ENCODE results near the gene WIF1. TPM values are rescaled to one million over a fixed set of nuclear protein-coding genes. Genes with fewer than 3 reads are reported as not detected.

Gene WIF1
- not detected in 2 replicates for total RNA-seq

DNA sequence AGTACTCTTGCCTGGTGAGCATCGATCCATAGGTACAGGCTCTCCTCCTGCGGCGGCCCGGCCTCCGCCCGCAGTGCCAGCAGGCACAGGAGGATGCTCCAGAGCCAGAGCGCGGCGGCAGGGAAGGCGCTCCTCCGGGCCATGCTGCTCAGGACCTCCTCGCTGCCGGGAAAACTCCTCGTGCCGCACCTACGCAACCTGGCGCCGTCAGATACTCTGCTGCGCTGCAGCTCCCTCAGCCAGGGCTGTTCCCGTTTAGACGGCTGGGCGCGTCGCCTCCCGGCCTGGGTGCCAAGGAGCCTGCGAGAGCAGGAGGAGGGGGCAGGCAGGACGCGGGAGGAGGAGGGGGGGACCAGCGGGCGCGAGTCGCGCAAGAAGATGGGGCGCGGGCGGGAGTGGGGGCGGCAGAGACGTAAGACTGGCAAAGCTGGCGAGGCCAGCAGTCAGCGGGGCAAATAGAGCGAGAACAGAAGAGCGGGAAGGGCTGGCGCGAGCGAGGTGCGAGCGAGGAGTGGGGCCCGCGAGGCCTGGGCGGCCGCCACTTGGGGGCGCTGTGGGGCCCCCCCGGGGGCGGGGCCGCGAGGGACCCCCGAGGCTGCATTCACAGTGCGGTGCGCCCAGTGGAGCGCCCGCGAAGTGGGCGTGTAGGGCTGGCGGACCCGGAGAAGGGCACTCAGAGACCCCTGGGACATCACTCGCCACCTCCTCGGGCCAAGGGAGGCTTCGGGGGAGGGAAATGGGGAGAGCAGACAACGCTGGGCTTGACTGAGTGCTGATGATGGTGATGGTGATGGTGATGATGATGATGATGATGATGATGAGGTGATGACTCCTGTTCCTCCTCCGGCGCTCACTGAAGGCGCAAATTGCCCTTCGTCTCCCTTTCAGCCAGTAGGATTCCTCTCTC lies at the start of gene WIF1:
Gene WIF1 (minus strand): TSS at position 257 of the 907 bp plus-strand sequence. CDS start 114 bp downstream, at position 143.
- intact Hi-C loops (cut with micrococcal nuclease) = loop anchor here (5.0 kb wide), 2 partner anchors 46 to 111 kb away; partner anchors contain the start of gene LEMD3

GRCh38 chr12:65170209-65170881 lies 49.2 kb upstream of the WIF1 start:
- intact Hi-C loops (cut with micrococcal nuclease) = loop anchor here (2.0 to 5.0 kb wide), 5 partner anchors 38 to 1132 kb away; partner anchors contain the start of genes HELB and XPOT

DNA sequence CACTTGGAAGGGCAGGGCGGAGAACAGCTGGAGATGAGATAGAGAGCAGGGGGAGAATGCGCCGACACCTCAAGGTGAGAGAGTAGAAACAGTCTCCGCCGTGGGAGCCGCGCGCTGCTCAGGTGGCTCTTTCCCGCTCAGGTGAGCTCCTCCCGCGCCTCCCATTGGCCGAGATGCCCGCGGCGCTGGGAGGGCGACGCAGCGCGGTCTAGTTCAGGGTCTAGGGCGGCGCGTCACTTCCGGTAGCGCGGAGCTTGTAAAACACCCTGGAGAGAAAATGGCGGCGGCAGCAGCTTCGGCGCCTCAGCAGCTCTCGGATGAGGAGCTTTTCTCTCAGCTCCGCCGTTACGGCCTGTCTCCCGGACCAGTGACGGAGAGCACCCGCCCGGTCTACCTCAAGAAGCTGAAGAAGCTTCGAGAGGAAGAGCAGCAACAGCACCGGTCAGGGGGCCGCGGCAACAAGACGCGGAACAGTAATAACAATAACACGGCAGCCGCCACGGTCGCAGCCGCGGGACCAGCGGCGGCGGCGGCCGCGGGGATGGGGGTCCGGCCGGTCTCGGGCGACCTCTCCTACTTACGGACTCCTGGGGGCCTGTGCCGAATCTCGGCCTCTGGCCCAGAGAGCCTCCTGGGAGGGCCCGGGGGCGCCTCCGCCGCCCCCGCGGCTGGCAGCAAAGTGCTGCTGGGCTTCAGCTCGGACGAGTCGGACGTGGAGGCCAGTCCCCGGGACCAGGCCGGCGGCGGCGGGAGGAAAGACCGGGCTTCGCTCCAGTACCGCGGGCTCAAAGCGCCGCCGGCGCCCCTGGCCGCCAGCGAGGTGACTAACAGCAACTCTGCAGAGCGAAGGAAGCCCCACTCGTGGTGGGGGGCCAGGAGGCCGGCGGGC lies 48.5 kb upstream of the WIF1 start, which contains the start of gene LEMD3:
Gene LEMD3 (plus strand): TSS at position 264 of the 889 bp plus-strand sequence. CDS start 14 bp downstream, at position 278.
- intact Hi-C loops (cut with micrococcal nuclease) = loop anchor here (1.0 to 10.0 kb wide), 10 partner anchors 13 to 1133 kb away; partner anchors contain the start of genes HELB, LLPH, RASSF3 and WIF1

DNA sequence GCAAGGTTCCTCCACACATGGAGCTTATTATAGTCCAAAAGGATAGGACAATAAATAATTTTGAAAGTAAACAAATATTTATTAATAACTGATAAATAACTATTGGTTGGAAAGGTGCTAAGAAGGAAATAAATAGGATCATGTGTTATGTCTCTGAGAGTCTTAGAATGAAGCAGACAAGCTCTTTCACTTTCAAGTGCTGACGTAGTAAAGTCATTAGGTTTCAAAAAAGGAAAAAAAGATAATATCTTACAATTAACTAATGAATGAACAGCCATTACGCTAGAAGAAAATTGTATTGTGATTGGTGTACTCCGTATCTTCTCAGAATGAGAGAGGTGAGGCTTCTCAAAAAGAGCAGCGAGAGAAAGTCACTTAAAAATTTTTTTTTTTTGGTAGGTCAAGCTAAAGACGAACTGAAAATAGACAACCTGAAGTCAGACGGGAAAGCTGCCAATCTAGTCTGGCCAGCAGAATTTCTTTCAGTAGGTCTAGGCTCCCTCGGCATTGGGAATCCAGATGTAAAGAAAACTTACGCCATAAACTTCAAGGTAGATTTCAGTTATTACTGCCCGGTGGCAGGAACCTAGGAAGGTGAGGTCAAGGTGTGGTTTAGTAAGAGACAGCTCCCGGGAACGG lies 47.7 kb upstream of the WIF1 start:
- intact Hi-C loops (cut with micrococcal nuclease) = loop anchor here (1.0 to 10.0 kb wide), 5 partner anchors 12 to 966 kb away; partner anchors contain the start of genes LLPH, RASSF3 and WIF1

DNA sequence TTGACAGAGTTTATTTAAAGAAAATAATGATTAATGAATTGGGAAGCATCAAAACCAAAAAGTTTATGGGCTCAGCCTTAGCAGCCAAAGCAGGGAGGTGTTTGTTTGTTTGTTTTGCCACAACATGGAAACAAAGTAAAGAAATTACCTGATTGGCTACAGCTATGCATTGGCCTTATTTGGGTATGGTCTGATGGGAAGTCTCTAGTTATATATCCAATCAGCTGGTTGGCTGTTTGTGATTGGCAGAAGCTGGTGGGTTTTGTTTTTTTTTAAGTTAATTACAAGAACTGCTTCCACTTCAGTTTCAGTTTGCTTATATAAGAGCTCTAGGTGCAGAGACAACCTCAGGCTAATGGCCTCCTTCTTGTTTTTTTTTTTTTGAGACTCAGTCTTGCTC lies 43.7 kb upstream of the WIF1 start:
- intact Hi-C loops (cut with micrococcal nuclease) = loop anchor here (5.0 to 10.0 kb wide), 3 partner anchors 42 to 970 kb away; partner anchors contain the start of genes LLPH, RASSF3 and WIF1

- intact Hi-C loops (cut with micrococcal nuclease) = loop anchor here (10.0 kb wide), 1 partner anchor 971 kb away; the partner anchor contains the start of gene LLPH
These were observed 43.1 kb upstream of the WIF1 start for GRCh38 chr12:65164244-65164643.

GRCh38 chr12:65162609-65163008 lies 41.5 kb upstream of the WIF1 start:
- intact Hi-C loops (cut with micrococcal nuclease) = loop anchor here (10.0 kb wide), 1 partner anchor 972 kb away; the partner anchor contains the start of gene LLPH

GRCh38 chr12:65157091-65157490 lies 36.0 kb upstream of the WIF1 start:
- intact Hi-C loops (cut with micrococcal nuclease) = no loop called here

DNA sequence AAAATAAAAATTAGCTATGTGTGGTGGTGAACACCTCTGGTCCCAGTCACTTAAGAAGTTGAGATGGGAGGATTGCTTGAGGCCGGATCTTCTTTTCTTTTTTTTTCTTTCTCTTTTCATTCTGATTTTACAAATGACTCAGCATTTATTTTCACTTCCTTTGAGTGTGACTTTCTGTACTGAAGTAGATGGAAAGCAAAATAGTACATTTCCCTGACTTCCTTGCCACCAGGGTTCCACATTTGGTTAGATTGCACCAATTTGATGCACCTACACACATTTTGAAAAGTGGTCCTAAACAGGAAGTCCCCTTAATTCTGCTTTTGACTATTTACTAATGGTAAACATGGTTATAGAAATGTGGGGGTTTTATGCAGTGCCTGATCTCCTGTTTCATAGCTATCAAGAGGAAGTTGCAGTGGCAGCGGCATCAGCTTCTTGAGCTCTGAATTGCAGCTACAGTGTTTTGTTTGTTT lies 35.3 kb upstream of the WIF1 start:
- intact Hi-C loops (cut with micrococcal nuclease) = loop anchor here (1.0 kb wide), 1 partner anchor 13 kb away; the partner anchor contains the start of gene LEMD3

DNA sequence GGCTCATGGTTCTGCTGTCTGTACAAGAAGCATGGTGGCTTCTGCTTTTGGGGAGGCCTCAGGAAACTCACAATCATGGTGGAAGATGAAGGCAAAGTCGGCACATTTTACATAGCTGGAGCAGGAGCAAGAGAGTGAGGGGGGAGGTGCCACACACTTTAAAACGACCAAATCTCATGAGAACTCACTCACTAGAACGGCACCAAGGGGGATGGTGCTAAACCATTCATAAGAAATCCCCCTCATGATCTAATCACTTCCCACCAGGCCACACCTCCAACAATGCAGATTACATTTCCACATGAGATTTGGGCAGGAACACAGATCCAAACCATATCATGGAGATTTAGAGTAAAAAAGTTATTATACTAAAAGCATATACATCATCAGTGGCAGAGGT lies 34.7 kb upstream of the WIF1 start:
- intact Hi-C loops (cut with micrococcal nuclease) = loop anchor here (1.0 kb wide), 1 partner anchor 14 kb away; the partner anchor contains the start of gene LEMD3

DNA sequence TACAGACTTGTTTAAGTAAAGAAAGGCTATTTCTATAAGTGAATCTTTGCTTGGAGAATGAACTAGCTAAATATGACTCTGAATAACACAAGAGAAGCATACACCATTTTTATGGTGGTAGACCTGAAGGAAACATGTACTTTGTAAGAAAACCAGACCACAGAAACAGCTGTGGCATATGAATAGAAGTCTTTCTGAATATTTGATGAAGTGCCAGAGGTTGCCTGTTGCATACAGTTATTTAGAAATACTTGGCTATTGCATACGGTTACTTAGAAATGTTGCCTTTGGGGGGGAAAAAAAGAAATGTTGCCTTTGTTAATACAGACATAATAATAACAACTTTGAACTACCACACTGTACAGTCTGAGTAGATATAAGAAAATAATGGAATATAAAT lies 31.5 kb upstream of the WIF1 start:
- intact Hi-C loops (cut with micrococcal nuclease) = no loop called here

DNA sequence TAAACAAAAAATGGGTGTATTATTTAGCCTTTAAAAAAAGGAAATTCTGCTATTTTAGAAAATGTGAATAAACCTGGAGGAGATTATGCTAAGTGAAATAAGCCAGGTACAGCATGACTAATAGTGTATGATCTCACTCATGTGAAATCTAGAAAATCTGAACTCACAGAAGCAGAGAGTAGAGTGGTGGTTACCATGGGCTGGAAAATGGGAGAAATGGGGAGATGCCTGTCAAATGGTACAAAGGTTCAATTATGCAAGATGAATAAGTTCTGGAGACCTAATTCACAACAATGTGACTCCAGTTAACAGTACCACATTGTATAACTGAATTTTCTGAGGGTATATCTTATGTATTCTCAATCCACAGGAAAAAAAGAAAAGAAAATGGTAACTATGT lies 30.9 kb upstream of the WIF1 start:
- intact Hi-C loops (cut with micrococcal nuclease) = no loop called here

DNA sequence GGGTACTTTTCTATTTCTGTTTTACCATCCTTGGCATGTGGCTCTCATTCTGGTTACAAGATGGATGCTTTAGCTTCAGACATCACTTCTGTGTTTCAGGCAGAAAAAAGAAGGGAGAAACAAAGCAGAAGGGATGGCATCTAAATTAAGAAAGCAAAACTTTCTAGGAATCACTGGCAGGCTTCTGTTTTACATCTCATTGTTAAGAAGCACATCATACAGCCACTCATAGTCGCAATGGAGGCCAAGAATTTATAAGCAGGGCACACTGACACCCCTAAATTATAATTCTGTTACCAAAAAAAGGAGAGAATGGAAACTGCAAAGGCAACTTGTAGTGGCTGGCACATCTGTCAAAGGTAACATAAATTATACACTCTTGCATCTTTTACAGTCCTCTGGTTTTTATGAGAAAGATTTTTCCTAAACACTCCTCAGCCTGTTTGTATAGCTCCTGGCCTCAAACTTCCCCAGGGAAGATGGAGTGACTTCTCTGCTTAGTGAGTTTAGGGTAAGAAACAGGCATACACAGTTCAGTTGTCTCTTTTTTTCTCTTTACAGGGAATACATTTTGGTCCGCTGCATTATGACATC lies 26.3 kb upstream of the WIF1 start:
- intact Hi-C loops (cut with micrococcal nuclease) = no loop called here

GRCh38 chr12:65140738-65141137 lies 19.6 kb upstream of the WIF1 start:
- intact Hi-C loops (cut with micrococcal nuclease) = no loop called here

GRCh38 chr12:65139389-65139788 lies 18.3 kb upstream of the WIF1 start:
- intact Hi-C loops (cut with micrococcal nuclease) = no loop called here

GRCh38 chr12:65133879-65134278 lies 12.8 kb upstream of the WIF1 start:
- intact Hi-C loops (cut with micrococcal nuclease) = no loop called here

DNA sequence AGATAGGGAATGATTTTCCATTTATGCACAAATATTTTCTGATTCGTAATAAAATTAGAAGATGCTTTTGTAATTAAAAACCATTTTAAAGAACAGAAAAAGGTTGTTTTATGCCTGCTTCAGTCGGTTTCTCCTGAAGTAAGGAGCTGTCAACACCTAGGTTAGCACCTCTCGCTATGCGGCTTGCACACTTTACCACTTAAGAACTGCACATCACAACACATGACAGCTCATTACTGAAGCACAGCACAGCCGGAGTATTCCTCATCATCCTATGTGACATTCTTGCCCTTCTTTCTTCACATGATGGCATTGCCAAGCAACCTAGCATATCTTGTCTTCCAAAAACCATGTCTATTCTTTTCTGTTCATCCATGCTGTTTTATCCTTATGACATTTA lies 5.4 kb upstream of the WIF1 start:
- intact Hi-C loops (cut with micrococcal nuclease) = no loop called here

DNA sequence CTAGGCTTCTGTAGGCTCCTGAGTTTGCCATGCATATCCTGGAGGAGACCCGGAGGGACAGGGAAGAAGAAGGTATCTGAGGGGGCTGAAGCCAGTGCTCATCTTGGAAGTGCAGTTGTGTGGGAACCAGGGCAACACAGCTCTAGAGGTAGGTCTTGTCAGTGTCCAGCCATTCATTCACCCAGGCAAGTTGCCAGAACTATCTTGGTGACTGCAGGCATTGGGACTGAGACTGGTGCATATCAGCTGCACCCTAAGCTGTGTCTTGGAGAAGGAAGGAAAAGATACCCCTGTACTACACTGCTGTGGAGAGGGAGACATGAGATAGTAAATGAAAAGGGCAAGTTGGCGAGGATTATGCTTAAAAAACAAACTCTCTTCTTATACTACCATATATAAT lies 4.9 kb upstream of the WIF1 start:
- intact Hi-C loops (cut with micrococcal nuclease) = no loop called here

DNA sequence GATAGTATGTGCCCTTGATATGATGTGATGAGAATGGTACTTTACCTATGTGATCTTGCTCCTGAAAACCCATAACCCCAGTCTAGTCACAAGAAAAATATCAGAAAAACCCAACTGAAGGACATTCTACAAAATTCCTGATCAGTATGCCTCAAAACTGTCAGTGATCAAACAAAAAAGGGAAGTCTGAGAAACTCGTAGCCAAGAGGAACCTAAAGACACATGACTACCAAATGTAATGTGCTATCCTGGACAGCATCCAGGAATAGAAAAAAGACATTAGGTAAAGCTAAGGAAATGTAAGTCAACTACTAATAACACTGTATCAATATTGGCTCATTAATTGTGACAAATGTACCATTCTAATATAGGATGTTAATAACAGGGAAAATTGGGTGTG lies 4.1 kb upstream of the WIF1 start:
- intact Hi-C loops (cut with micrococcal nuclease) = no loop called here
